Colonic mucosa (tissue), 4 donors: Measurements from ENCODE around the gene POMT1. TPM values are rescaled to one million over a fixed set of nuclear protein-coding genes. Genes with fewer than 3 reads are reported as not detected.
A peak's percentile ranks its signal among the peaks of the same experiment; 100 is the strongest.

ENCODE experiments used
- DNase-seq: peaks from one replicate; pipeline ENCODE4 v3.0.0-alpha.2; 2020
- H3K27ac ChIP-seq: fragments of 200-600 bp; one replicate; pipeline ENCODE4 v1.8.0; 2021
- H3K27me3 ChIP-seq: fragments of 200-600 bp; one replicate; pipeline ENCODE4 v1.8.0; 2021
- H3K36me3 ChIP-seq: fragments of 200-600 bp; one replicate; pipeline ENCODE4 v1.8.0; 2021
- H3K4me1 ChIP-seq: fragments of 200-600 bp; one replicate; pipeline ENCODE4 v1.8.0; 2021; ENCODE audit warnings: mild to moderate bottlenecking
- H3K4me3 ChIP-seq: fragments of 200-600 bp; one replicate; pipeline ENCODE4 v1.8.0; 2021
- H3K9ac ChIP-seq, 2 donors: one replicate each; pipeline ENCODE4 v1.7.0; 2013; ENCODE audit warnings: control low read depth in 2 of 2, low read depth in 2 of 2, low read length in 2 of 2
- H3K9me3 ChIP-seq: fragments of 200-600 bp; one replicate; pipeline ENCODE4 v1.8.0; 2021
- intact Hi-C: fragments of 100-400 bp; cut with DNase I; formaldehyde crosslinking; loops from one replicate; pipeline ENCODE4 v1.14.1; 2022
- total RNA-seq, 2 donors: library from RNA; stranded (reverse); fragmentation: NEBNext Ultra II Directional in 1 of 2; extraction: Animal tissue kit (Norgen Biotek cat#: 25700) in 1 of 2; gene quantifications; one replicate each; pipeline ENCODE4 v1.2.1, GENCODE V29; 2021
- TF ChIP-seq, protein P1 (sequence below): fragments of 200-600 bp; IDR thresholded peaks from one replicate; pipeline ENCODE4 v1.8.0; 2022; ENCODE audit warnings: antibody characterized with exemption, mild to moderate bottlenecking
- donor health status: healthy.
- donor health status: DM: no; HTN: no; CAD: no.
- donor health status: DM: no; HTN: no; CAD: no.

The POMT1 gene
- total RNA-seq, 2 donors from 2014 or later = 24.0 to 28.8 TPM

DNA sequence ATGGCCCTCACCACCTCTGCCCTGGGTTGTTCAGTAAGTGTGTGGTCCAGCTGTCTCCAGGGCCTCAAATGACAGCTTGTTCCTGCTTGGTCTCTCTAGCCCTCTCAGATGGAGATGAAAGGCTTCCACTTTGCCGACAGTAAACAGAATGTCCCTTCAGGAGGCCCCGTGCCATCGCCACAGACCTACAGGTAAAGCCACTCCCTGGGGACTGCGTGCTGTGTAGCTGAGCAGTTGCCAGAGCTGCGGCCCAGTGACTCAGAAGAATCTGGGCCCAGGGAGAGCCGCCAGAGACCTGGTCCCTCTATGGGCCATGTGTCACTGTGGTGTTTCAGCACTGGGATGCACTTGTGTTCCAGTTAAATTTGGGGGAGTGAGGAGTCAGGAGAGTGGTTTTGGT, 10.6 kb upstream of the POMT1 start:
- H3K27ac ChIP-seq = no peak overlapping the region
- H3K36me3 ChIP-seq = peaks cover 31% of the 10 kb centered on the region
- intact Hi-C loops = no loop called here
- DNase-seq = no peak
- H3K4me3 ChIP-seq = no peak overlapping the region
- no peaks in the 10 kb centered on the region for H3K27me3 ChIP-seq
- no peaks in the 10 kb centered on the region for H3K9me3 ChIP-seq
- TF ChIP-seq, protein P1, sequence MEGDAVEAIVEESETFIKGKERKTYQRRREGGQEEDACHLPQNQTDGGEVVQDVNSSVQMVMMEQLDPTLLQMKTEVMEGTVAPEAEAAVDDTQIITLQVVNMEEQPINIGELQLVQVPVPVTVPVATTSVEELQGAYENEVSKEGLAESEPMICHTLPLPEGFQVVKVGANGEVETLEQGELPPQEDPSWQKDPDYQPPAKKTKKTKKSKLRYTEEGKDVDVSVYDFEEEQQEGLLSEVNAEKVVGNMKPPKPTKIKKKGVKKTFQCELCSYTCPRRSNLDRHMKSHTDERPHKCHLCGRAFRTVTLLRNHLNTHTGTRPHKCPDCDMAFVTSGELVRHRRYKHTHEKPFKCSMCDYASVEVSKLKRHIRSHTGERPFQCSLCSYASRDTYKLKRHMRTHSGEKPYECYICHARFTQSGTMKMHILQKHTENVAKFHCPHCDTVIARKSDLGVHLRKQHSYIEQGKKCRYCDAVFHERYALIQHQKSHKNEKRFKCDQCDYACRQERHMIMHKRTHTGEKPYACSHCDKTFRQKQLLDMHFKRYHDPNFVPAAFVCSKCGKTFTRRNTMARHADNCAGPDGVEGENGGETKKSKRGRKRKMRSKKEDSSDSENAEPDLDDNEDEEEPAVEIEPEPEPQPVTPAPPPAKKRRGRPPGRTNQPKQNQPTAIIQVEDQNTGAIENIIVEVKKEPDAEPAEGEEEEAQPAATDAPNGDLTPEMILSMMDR = no peak
- no peaks in the 10 kb centered on the region for H3K4me1 ChIP-seq
- no peak overlapping the region for H3K9ac ChIP-seq

GRCh38 chr9:131494296-131494870, 8.3 kb upstream of the POMT1 start:
- peaks cover 29% of the 10 kb centered on the region for H3K36me3 ChIP-seq

GRCh38 chr9:131495785-131496184, 6.9 kb upstream of the POMT1 start:
- Histone ChIP-seq H3K27ac (no peak overlapping the region), H3K36me3 (peaks cover 19% of the 10 kb centered on the region), H3K9me3 (no peaks in the 10 kb centered on the region), H3K4me3 (no peak overlapping the region), H3K9ac (no peak overlapping the region), H3K4me1 (no peaks in the 10 kb centered on the region), H3K27me3 (no peaks in the 10 kb centered on the region)
- intact Hi-C loops = no loop called here
- no peak for DNase-seq
- TF ChIP-seq, protein P1 = no peak

More at GRCh38 chr9:131494296-131494870, 8.3 kb upstream of the POMT1 start:
- Histone ChIP-seq H3K9ac (no peak overlapping the region), H3K27me3 (no peaks in the 10 kb centered on the region), H3K27ac (no peak overlapping the region), H3K4me1 (no peaks in the 10 kb centered on the region), H3K4me3 (no peak overlapping the region), H3K9me3 (no peaks in the 10 kb centered on the region)
- intact Hi-C loops = no loop called here
- TF ChIP-seq, protein P1 = no peak
- no peak for DNase-seq

DNA sequence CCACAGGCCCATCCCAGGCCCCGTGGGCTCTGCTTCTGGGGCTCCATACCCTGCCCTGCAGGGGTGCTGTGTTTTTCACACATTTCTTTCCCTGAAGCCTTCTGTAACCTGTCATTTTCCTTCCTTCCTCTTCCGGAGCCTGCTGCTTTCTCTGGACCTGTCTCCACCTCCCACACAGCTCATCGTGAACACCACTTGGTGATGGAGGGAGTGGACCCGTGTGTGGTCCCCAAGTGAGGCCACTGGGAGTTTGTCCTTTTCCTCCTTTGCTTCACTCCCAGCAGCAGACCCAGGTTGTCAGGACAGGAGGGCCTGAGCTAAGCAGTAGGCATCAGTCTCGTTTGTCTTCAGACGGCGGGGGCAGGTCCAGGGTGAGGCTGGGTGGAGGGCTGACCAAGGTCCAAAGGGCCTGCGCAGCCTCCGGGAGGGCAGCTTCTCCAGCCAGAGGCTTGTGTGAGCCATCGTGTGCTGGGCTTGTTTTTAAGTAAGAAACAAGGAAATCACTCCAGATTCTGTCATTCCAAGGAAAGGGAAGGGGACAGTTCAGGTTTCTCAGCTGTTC, 5.8 kb upstream of the POMT1 start:
- Histone ChIP-seq H3K4me3 (no peak overlapping the region), H3K36me3 (peaks cover 8% of the 10 kb centered on the region), H3K27ac (no peak overlapping the region), H3K27me3 (no peaks in the 10 kb centered on the region), H3K4me1 (no peaks in the 10 kb centered on the region), H3K9me3 (no peaks in the 10 kb centered on the region), H3K9ac (no peak overlapping the region)
- TF ChIP-seq, protein P1 = no peak
- peak; percentile 42 for DNase-seq
- intact Hi-C loops = no loop called here

DNA sequence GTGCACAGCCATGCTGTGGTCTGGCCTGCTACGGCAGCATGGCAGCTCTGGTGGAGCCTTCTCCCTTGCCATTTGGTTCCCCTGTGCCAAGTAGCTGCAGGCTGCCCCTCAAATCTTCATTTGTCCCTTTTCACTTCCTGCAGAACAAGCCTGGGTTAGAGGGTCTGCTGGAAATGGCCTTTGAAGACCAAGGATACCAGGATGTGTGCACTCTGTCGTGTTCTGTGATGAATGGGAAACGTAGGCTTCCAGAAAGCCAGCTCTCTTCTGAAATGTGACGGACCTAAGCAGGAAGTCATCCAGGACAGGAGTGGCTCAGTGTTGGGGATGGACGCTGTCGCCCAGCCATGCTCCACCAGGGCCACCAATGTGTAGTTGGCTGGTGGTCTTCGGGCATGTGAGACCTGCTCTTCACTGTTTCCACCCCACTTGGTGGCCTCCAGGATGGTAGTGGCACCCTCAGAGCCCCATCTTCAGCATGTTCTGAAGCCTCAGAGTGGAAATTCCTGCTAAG, 3.4 kb upstream of the POMT1 start:
- H3K4me1 ChIP-seq = peaks cover 4% of the 10 kb centered on the region
- intact Hi-C loops = no loop called here
- TF ChIP-seq, protein P1 = no peak
- H3K27ac ChIP-seq = no peak overlapping the region
- no peaks in the 10 kb centered on the region for H3K27me3 ChIP-seq
- H3K4me3 ChIP-seq = no peak overlapping the region
- DNase-seq = no peak
- H3K36me3 ChIP-seq = peaks cover 3% of the 10 kb centered on the region
- no peaks in the 10 kb centered on the region for H3K9me3 ChIP-seq
- H3K9ac ChIP-seq = no peak overlapping the region
